ENCODE data around the gene PPM1D.
"Not testable (repeated sequence)": the region's sequence is repeated elsewhere in the genome, so short reads cannot be mapped to it uniquely, and the experiment has no call there.

PPM1D gene

GRCh38 chr17:60594170-60594569, 5.8 kb upstream of the PPM1D start:
- DNase-seq, result not testable (repeated sequence)

- DNase-seq, result no peak
These were observed 5.3 kb upstream of the PPM1D start for GRCh38 chr17:60594734-60595133.

- no peak for DNase-seq
These were observed 2.7 kb upstream of the PPM1D start for GRCh38 chr17:60597297-60597696.

GRCh38 chr17:60598001-60598736, 1.8 kb upstream of the PPM1D start:
- peak; percentile 47 for DNase-seq

- DNase-seq, result no peak
These were observed 773 bp upstream of the PPM1D start for GRCh38 chr17:60599220-60599619.

- peak; percentile 94 for DNase-seq
These were observed 775 bp downstream of the PPM1D start for GRCh38 chr17:60600490-60601446.

- DNase-seq, result peak; percentile 88
These were observed 1.7 kb downstream of the PPM1D start for GRCh38 chr17:60601447-60602384.

- DNase-seq, result no peak
These were observed 2.4 kb downstream of the PPM1D start for GRCh38 chr17:60602385-60602742.

GRCh38 chr17:60602871-60603270, 2.9 kb downstream of the PPM1D start:
- no peak for DNase-seq

- not testable (repeated sequence) for DNase-seq
These were observed 3.5 kb downstream of the PPM1D start for GRCh38 chr17:60603477-60603876.

- DNase-seq, result no peak
These were observed 4.8 kb downstream of the PPM1D start for GRCh38 chr17:60604686-60605334.

- DNase-seq, result no peak
These were observed 6.0 kb downstream of the PPM1D start for GRCh38 chr17:60606036-60606435.

- DNase-seq, result peak; percentile 65
These were observed 10.5 kb downstream of the PPM1D start for GRCh38 chr17:60610473-60610872.

- not testable (repeated sequence) for DNase-seq
These were observed 11.3 kb downstream of the PPM1D start for GRCh38 chr17:60611321-60611720.

- no peak for DNase-seq
These were observed 13.3 kb downstream of the PPM1D start for GRCh38 chr17:60613325-60613724.

GRCh38 chr17:60613796-60614195, 13.8 kb downstream of the PPM1D start:
- DNase-seq, result not testable (repeated sequence)

- not testable (repeated sequence) for DNase-seq
These were observed 14.3 kb downstream of the PPM1D start for GRCh38 chr17:60614247-60614646.

GRCh38 chr17:60615108-60615507, 15.1 kb downstream of the PPM1D start:
- DNase-seq, result no peak

GRCh38 chr17:60615840-60616239, 15.8 kb downstream of the PPM1D start:
- DNase-seq, result no peak

GRCh38 chr17:60618080-60618479, 18.1 kb downstream of the PPM1D start:
- no peak for DNase-seq

- DNase-seq, result no peak
These were observed 19.0 kb downstream of the PPM1D start for GRCh38 chr17:60618854-60619526.

GRCh38 chr17:60622961-60623360, 23.0 kb downstream of the PPM1D start:
- DNase-seq, result no peak

Data from hematopoietic multipotent progenitor cell treated with erythropoietin and hydrocortisone succinate and interleukin-3 and kit ligand, for 4 days (in vitro differentiated cells).